Measurements from ENCODE around the gene DGKQ.

GRCh38 chr4:955931-956381, 17.4 kb downstream of the DGKQ start:
- TF ChIP-seq TAF1 (IDR thresholded peaks at IDR 0.05; ENCODE audit: borderline replicate concordance, insufficient read depth, low read length): no peak
- no peak for TF ChIP-seq REST (IDR thresholded peaks at IDR 0.05; ENCODE audit: insufficient read depth in 1 of 2, low read depth in 2 of 2, low read length in 2 of 2)
- TF ChIP-seq POLR2AphosphoS5 (IDR thresholded peaks at IDR 0.05; ENCODE audit: low read depth, low read length): no peak
- TF ChIP-seq SIN3A (IDR thresholded peaks at IDR 0.05; ENCODE audit: borderline replicate concordance, insufficient read depth, low read length): no peak
- no peak for TF ChIP-seq FOXP2 (optimal IDR thresholded peaks at IDR 0.05; ENCODE audit: borderline replicate concordance, extremely low read depth, extremely low read length, insufficient read depth)
